GM23338 (cell line): Measurements from ENCODE around the gene GASK1B. TPM values are rescaled to one million over a fixed set of nuclear protein-coding genes. Genes with fewer than 3 reads are reported as not detected.

ENCODE experiments used
- ATAC-seq: fragments of 200-7000 bp; cut with Tn5 transposase; 3 replicates; pipeline ENCODE4 v1.9.1; 2020
- DNase-seq: peaks from one replicate; pipeline ENCODE4 v3.0.0-alpha.2; 2015; ENCODE audit warnings: low spot score
- H2AFZ ChIP-seq: fragments of 200-600 bp; sonication (generic); 2 replicates; pipeline ENCODE4 v1.8.0; 2016; ENCODE audit warnings: antibody characterized with exemption, mild to moderate bottlenecking, moderate library complexity
- H3F3A ChIP-seq: fragments of 200-600 bp; sonication (generic); replicated peaks from 2 replicates; pipeline ENCODE4 v1.8.0; 2017; ENCODE audit warnings: antibody characterized with exemption, mixed run types, low read depth
- H3K27ac ChIP-seq: fragments of 200-600 bp; sonication (generic); 2 replicates; pipeline ENCODE4 v1.6.1; 2016; ENCODE audit warnings: low read depth
- H3K27me3 ChIP-seq: fragments of 200-600 bp; sonication (generic); 2 replicates; pipeline ENCODE4 v1.8.0; 2016; ENCODE audit warnings: mild to moderate bottlenecking, mixed run types, moderate library complexity; ENCODE audit not compliant: insufficient read depth
- H3K36me3 ChIP-seq: fragments of 200-600 bp; sonication (generic); 2 replicates; pipeline ENCODE4 v1.8.0; 2016; ENCODE audit warnings: mild to moderate bottlenecking; ENCODE audit not compliant: insufficient read depth
- H3K4me1 ChIP-seq: fragments of 200-600 bp; sonication (generic); 2 replicates; pipeline ENCODE4 v1.8.0; 2016; ENCODE audit warnings: mild to moderate bottlenecking, moderate library complexity; ENCODE audit not compliant: insufficient read depth
- H3K4me2 ChIP-seq: fragments of 200-600 bp; sonication (generic); 2 replicates; pipeline ENCODE4 v1.7.1; 2017; ENCODE audit warnings: mixed run types
- H3K4me3 ChIP-seq: fragments of 200-600 bp; sonication (generic); 2 replicates; pipeline ENCODE4 v1.6.1; 2016; ENCODE audit warnings: mixed run types
- H3K79me2 ChIP-seq: fragments of 200-600 bp; sonication (generic); replicated peaks from 2 replicates; pipeline ENCODE4 v1.8.0; 2017; ENCODE audit warnings: mild to moderate bottlenecking; ENCODE audit not compliant: insufficient read depth
- H3K9me2 ChIP-seq: fragments of 200-600 bp; sonication (generic); 2 replicates; pipeline ENCODE4 v1.8.0; 2017; ENCODE audit not compliant: insufficient read depth
- H4K20me1 ChIP-seq: fragments of 200-600 bp; sonication (generic); replicated peaks from 2 replicates; pipeline ENCODE4 v1.8.0; 2017; ENCODE audit warnings: mild to moderate bottlenecking; ENCODE audit not compliant: insufficient read depth
- H3K27ac Mint-ChIP-seq: 2 replicates; pipeline ENCODE4 v1.8.0; 2020; ENCODE audit warnings: inconsistent platforms, mild to moderate bottlenecking, moderate library complexity, mixed read lengths
- H3K27me3 Mint-ChIP-seq: 3 replicates; pipeline ENCODE4 v1.8.0; 2022; ENCODE audit warnings: low read depth, mild to moderate bottlenecking, moderate library complexity, mixed read lengths, inconsistent platforms; ENCODE audit not compliant: insufficient read depth, poor library complexity
- H3K36me3 Mint-ChIP-seq: 3 replicates; pipeline ENCODE4 v1.8.0; 2021; ENCODE audit warnings: low read depth, mild to moderate bottlenecking, inconsistent platforms, moderate library complexity, mixed read lengths
- H3K4me1 Mint-ChIP-seq: 3 replicates; pipeline ENCODE4 v1.8.0; 2020; ENCODE audit warnings: mild to moderate bottlenecking, inconsistent platforms, mixed read lengths
- H3K4me3 Mint-ChIP-seq: 3 replicates; pipeline ENCODE4 v1.8.0; 2021; ENCODE audit warnings: moderate library complexity, mild to moderate bottlenecking, inconsistent platforms, mixed read lengths
- H3K9me3 Mint-ChIP-seq: 3 replicates; pipeline ENCODE4 v1.8.0; 2020; ENCODE audit warnings: moderate library complexity, mild to moderate bottlenecking, inconsistent platforms, mixed read lengths
- CREB1 ChIP-seq: fragments of 250-450 bp; sonication (Bioruptor Pico); IDR thresholded peaks from 2 replicates; pipeline ENCODE4 v1.5.0; 2020; ENCODE audit warnings: low read depth, mild to moderate bottlenecking, moderate library complexity
- ETS1 ChIP-seq: IDR thresholded peaks from 2 replicates; pipeline ENCODE4 v1.6.1; 2016; ENCODE audit warnings: antibody characterized with exemption
- EZH2 ChIP-seq: fragments of 200-600 bp; sonication (generic); IDR thresholded peaks from one replicate; pipeline ENCODE4 v1.8.0; 2017; ENCODE audit warnings: antibody characterized with exemption, mild to moderate bottlenecking, low read depth; ENCODE audit not compliant: unreplicated experiment
- EZH2phosphoT487 ChIP-seq: fragments of 200-600 bp; sonication (generic); IDR thresholded peaks from one replicate; pipeline ENCODE4 v1.8.1; 2018; ENCODE audit warnings: antibody characterized with exemption; ENCODE audit not compliant: unreplicated experiment
- JUNB ChIP-seq: IDR thresholded peaks from one replicate; pipeline ENCODE4 v1.6.1; 2016; ENCODE audit warnings: antibody characterized with exemption; ENCODE audit not compliant: unreplicated experiment
- NANOG ChIP-seq: IDR thresholded peaks from 2 replicates; pipeline ENCODE4 v1.6.1; 2016; ENCODE audit warnings: antibody characterized with exemption, borderline replicate concordance
- POLR2AphosphoS5 ChIP-seq: IDR thresholded peaks from 2 replicates; pipeline ENCODE4 v1.6.1; 2016; ENCODE audit warnings: antibody characterized with exemption, low read depth
- STAT1 ChIP-seq: IDR thresholded peaks from one replicate; pipeline ENCODE4 v1.6.1; 2016; ENCODE audit warnings: antibody characterized with exemption; ENCODE audit not compliant: unreplicated experiment
- ZNF114 ChIP-seq: fragments of 250-450 bp; sonication (Bioruptor Pico); IDR thresholded peaks from 2 replicates; pipeline ENCODE4 v1.5.0; 2020; ENCODE audit warnings: mild to moderate bottlenecking, moderate library complexity
- ZNF331 ChIP-seq: fragments of 250-450 bp; sonication (Bioruptor Pico); IDR thresholded peaks from 2 replicates; pipeline ENCODE4 v1.5.0; 2020; ENCODE audit warnings: low read depth, mild to moderate bottlenecking, moderate library complexity
- ZNF462 ChIP-seq: fragments of 250-450 bp; sonication (Bioruptor Pico); IDR thresholded peaks from 2 replicates; pipeline ENCODE4 v1.5.0; 2020; ENCODE audit warnings: mild to moderate bottlenecking, moderate library complexity
- polyA plus RNA-seq: library from polyadenylated mRNA; unstranded; fragments of >200 nt; fragmentation: Nextera tagmentation; extraction: Ambion mirVana; gene quantifications from 2 replicates; pipeline ENCODE4 v1.2.1, GENCODE V29; 2016
- total RNA-seq: library from RNA; depleted of rRNA; stranded (reverse); fragments of >200 nt; shearing (Covaris generic); gene quantifications from 2 replicates; pipeline ENCODE4 v1.2.3, GENCODE V29; 2014
- TF ChIP-seq, protein P1 (sequence below), 2 experiments: fragments of 200-600 bp in 1 of 2; sonication (generic) in 1 of 2; conservative IDR thresholded peaks; 2 replicates each; pipeline versions ENCODE4 v1.5.1 to v1.6.1; 2016 to 2017; ENCODE audit warnings: antibody characterized with exemption in 2 of 2, low read depth in 2 of 2, mild to moderate bottlenecking in 2 of 2, moderate library complexity in 1 of 2

The GASK1B gene
- total and polyA plus RNA-seq, 2 experiments from 2014 or later: not detected

GRCh38 chr4:158213466-158213865, 40.6 kb upstream of the GASK1B start (continued):
- TF ChIP-seq ETS1 (no peak), EZH2 (no peak), POLR2AphosphoS5 (no peak), JUNB (no peak), ZNF114 (no peak), CREB1 (CRISPR knock-in tag) (no peak), ZNF331 (CRISPR knock-in tag) (no peak)
- TF ChIP-seq, protein P1, sequence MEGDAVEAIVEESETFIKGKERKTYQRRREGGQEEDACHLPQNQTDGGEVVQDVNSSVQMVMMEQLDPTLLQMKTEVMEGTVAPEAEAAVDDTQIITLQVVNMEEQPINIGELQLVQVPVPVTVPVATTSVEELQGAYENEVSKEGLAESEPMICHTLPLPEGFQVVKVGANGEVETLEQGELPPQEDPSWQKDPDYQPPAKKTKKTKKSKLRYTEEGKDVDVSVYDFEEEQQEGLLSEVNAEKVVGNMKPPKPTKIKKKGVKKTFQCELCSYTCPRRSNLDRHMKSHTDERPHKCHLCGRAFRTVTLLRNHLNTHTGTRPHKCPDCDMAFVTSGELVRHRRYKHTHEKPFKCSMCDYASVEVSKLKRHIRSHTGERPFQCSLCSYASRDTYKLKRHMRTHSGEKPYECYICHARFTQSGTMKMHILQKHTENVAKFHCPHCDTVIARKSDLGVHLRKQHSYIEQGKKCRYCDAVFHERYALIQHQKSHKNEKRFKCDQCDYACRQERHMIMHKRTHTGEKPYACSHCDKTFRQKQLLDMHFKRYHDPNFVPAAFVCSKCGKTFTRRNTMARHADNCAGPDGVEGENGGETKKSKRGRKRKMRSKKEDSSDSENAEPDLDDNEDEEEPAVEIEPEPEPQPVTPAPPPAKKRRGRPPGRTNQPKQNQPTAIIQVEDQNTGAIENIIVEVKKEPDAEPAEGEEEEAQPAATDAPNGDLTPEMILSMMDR (conservative IDR thresholded peaks at IDR 0.05; ENCODE audit: low read depth in 2 of 2): no peak

DNA sequence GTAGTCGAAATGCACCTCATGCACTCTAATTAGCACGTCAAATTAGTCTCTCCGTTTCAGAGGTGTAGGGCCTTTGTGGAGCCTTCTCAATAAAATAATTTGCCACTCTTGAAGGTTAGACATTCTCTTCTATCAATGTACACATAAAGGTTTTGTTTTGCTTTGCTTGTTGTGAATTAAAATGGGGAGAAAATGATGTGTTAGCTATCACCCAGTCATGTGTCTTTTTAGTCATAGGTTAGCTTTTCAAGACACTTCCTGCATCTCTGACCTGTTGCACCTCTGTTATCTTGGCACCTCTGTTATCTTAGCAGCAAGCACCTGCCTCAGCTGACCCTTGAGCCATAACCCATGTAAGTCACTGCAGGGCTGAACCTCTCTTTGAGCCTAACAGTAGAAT, 38.4 kb upstream of the GASK1B start:
- peaks cover 15% of the 10 kb centered on the region; the same call in 2 of the 3 replicates for H3K4me1 Mint-ChIP-seq
- H3K4me3 Mint-ChIP-seq: peak overlapping the region; percentile 86
- DNase-seq (no peak), ATAC-seq (no peak)
- H3K36me3 ChIP-seq: no peaks in the 10 kb centered on the region
- H2AFZ ChIP-seq: peak overlapping the region; percentile 90; the same call in 1 of the 2 replicates
- no peak overlapping the region for H3K27ac Mint-ChIP-seq
- H3K4me3 ChIP-seq: peak overlapping the region; percentile 58
- H3K4me2 ChIP-seq: peak overlapping the region; percentile 80; the same call in 1 of the 2 replicates
- H4K20me1 ChIP-seq: no peaks in the 10 kb centered on the region
- no peaks in the 10 kb centered on the region for H3K4me1 ChIP-seq
- H3K27me3 ChIP-seq: no peaks in the 10 kb centered on the region
- no peaks in the 10 kb centered on the region for H3F3A ChIP-seq
- no peak overlapping the region for H3K27ac ChIP-seq
- peaks cover 3% of the 10 kb centered on the region; the same call in 1 of the 2 replicates for H3K9me2 ChIP-seq
- H3K79me2 ChIP-seq: no peaks in the 10 kb centered on the region
- H3K9me3 Mint-ChIP-seq: no peaks in the 10 kb centered on the region
- no peaks in the 10 kb centered on the region for H3K36me3 Mint-ChIP-seq
- peaks cover 2% of the 10 kb centered on the region for H3K27me3 Mint-ChIP-seq
- TF ChIP-seq ZNF331 (CRISPR knock-in tag) (no peak), POLR2AphosphoS5 (no peak), ETS1 (no peak), ZNF462 (CRISPR knock-in tag) (no peak), STAT1 (no peak), JUNB (no peak), NANOG (no peak), EZH2 (no peak), CREB1 (CRISPR knock-in tag) (no peak), EZH2phosphoT487 (no peak)
- TF ChIP-seq, protein P1 (conservative IDR thresholded peaks at IDR 0.05; ENCODE audit: low read depth in 2 of 2): no peak
